ENCODE data around the gene MBP. TPM values are rescaled to one million over a fixed set of nuclear protein-coding genes. Genes with fewer than 3 reads are reported as not detected.

The MBP gene
- polyA plus RNA-seq, 3 donors: 6.6 to 14.6 (median 8.5) TPM

DNA sequence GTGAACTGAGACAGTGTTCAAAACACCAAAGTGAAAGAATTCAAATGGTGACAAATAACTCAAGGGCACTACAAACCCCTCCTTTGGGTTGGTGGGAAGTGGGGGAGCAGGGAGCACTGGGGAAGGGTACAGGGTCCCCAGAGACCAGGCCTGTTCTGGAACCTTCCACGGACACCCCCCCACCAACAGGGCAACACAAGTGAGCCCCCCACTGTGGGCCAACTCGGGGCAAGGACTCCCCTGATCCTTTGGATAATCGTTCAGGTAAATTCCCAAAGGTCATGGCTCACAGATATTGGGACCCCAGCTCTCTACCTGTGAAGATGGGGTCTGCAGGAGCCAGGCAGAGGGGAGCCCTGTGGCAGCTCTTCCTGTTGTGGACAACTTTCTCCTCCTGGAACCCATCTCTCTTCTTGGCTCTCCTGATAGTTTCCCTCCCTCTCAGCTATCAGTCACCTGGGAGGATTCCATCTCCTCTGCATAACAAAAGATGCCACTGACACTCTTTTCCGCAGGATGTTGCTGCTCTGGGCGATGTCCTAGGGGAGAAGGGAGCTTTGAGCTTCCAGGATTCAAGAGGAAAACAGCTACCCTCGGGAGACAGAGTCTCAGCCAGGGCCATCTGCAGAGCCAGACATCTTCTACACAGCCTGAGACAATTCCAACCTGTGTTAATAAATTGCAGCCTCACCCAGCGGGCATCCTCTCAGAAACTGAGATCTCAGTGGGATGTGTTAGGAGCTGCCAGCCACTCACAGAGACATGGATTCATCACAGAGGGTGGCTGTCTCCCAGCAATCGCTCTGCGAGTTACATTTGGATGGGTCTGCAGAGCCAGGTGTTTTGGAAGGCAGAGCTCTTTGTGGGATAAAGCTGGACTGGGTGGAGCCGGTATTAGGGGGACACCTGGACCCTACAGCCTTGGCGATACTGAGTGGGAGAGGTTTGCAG lies 35.4 kb downstream of the MBP start:
- H3K27ac ChIP-seq (ENCODE audit: low read depth, low read length): no peak overlapping the region
- 74 to 82% (median 80%) methylated on average over 11 of the region's 11 CpGs for WGBS, 3 donors

DNA sequence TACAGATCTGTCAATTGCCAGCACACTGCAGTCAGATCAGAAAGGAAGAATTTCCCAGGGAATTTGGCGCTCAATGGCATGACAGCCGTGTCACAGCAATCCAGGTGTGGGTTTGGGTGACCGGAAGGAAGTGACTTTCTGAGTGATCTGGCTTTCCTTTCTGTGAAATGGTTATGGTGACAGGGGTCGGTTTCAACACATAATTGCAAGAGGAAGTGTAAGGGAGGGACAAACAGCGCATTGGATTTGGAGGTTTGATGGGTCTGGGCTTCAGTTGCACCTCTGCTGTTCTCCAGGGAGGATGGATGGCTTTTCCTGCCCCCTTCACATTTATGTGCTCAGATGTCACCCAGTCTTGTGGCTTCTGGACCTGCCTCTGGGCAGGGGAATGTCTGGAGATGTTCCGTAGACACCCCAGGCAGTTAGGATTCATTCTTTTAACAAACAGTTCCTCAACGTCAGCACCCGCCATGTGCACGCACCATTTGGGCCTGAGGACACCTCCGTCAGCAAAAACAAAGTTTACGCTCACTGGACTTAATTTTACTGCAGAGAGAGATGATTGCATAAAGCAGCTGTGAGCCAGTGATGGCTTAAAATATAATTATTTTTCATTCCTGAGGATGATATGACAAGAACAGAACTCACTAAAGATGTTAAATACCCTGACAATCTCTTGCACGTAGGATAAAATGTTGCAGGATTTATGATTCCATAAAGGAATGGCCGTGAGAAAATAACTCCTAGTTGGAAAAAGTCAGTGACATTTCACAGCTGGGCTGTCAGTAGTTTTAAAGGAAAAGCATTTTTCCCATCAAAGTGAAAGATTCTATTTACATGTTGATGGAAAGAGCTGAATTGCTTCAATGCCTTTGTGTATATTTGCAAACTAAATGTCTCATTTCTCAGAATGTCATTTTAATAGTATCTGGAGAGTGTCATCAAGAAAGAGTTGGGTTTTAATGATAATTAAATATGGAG lies 36.9 kb downstream of the MBP start:
- H3K27ac ChIP-seq (ENCODE audit: low read depth, low read length): no peak overlapping the region
- 50 to 80% (median 54%) methylated on average over 13 of the region's 13 CpGs for WGBS, 3 donors

DNA sequence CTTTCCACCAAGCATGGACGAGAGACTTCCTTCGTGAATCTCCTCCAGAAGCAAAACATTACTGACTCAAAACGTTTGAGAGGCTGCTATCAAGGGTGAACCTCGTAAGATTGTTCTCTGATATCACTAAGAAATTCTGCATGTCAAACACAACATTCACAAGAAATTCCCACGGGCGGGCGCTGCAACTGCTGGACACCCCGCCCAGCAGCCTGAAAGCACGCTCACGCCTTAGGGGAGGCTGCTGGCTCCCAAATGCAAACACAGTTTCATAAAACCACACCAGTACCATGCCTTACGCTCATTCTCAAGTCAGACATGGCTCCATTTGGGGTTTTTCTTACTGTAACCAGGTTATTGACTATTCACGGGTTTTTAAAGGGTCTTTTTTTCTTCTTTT lies 39.0 kb downstream of the MBP start:
- 71 to 79% (median 76%) methylated on average over 12 of the region's 12 CpGs for WGBS, 3 donors
- no peak overlapping the region for H3K27ac ChIP-seq (ENCODE audit: low read depth, low read length)

DNA sequence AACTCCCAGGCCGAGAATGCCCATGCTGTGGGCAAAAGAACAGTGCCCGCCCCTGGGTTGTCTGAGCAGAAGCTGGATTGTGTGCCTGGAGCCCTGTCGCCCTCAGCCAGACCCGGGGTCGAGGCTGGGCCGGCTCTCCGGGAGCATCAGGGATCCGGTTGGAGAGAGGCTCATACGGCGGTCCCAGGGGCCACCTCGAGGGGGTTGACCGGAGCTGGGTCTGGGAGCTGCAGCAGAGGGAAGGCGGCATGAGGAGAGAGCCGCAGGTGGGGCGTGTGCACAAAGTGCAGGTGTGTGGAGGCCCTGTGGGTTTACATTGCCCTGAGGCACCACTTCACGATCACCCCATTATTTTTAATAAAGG lies 39.5 kb downstream of the MBP start:
- 85 to 92% (median 86%) methylated on average over 16 of the region's 16 CpGs for WGBS, 3 donors
- no peak overlapping the region for H3K27ac ChIP-seq (ENCODE audit: low read depth, low read length)

GRCh38 chr18:77092104-77093066 lies 40.2 kb downstream of the MBP start:
- 86 to 93% (median 91%) methylated on average over 48 of the region's 48 CpGs for WGBS, 3 donors
- no peak overlapping the region for H3K27ac ChIP-seq (ENCODE audit: low read depth, low read length)

GRCh38 chr18:77091366-77091765 lies 41.2 kb downstream of the MBP start:
- 72 to 94% (median 94%) methylated on average over 5 of the region's 5 CpGs for WGBS, 3 donors
- H3K27ac ChIP-seq (ENCODE audit: low read depth, low read length): no peak overlapping the region

DNA sequence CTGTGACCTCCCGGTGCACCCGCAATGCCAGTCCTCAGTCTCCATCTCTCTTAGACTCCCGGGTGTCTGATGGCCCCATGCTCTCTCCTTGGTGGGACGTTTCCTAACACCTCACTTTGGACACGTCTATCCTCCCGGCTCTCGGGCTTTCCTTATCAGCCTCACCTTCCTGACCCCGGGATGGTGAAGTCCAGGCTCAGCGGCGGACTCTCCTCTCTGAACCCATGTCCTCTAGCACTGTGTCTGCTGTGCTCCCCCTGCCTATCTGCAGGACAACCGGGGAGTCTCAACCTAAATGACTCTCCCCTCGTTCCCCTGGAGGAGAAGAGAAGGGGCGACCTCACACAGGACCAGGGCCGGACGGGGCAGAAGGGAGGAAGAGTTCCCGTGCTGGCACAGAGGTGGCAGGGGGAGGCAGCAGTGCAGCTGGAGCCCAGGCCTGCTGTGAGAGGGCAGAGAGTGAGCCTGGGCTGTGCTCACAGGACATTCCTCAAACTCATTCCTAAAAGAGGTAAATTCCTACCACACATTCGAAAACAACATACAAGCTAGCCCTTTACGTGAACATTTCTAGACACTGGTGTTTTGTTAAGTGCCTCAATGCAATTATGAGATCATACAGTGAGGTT lies 41.9 kb downstream of the MBP start:
- 83 to 93% (median 86%) methylated on average over 18 of the region's 18 CpGs for WGBS, 3 donors
- no peak overlapping the region for H3K27ac ChIP-seq (ENCODE audit: low read depth, low read length)

- WGBS, 3 donors: 89% methylated on average over 9 of the region's 9 CpGs
- no peak overlapping the region for H3K27ac ChIP-seq (ENCODE audit: low read depth, low read length)
Observed at GRCh38 chr18:77089723-77090285, 42.8 kb downstream of the MBP start.

DNA sequence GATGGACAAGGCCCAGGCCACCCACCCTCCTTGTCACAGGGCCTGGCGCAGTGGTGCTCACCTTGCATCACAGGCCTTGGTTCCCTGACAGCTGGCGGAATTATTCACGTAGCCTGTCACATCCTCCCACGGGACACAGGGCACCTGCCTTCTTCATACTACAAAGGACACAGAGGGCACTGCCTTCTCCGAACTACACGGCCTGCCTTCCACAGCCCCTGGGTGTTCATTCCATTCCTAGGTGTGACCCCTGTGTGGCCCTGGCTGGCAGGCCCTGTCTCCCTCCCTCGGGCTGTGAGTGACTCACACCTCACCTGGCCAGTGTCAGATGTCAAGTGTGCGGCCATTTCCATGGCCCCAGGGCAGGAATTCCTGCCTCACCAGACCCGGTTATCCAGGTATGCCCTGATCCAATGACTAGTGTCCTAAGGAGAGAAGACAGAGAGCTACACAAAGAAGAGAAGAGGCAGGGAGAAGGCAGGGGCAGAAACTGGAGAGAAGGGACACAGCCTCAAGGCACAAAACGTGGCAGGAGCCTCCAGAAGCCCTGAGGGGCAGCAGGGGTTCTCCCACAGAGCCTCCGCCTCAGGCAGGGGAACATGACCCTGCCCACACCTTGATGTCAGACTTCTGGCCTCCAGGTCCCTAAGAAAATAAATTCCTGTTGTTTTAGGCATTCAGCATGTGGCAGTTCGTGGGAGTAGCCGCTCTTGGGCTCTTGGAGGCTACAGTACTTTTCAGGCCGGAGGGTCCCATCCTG lies 43.4 kb downstream of the MBP start:
- 67 to 82% (median 81%) methylated on average over 13 to 14 of the region's 14 CpGs for WGBS, 3 donors
- H3K27ac ChIP-seq (ENCODE audit: low read depth, low read length): no peak overlapping the region

GRCh38 chr18:77087393-77088141 lies 45.0 kb downstream of the MBP start:
- no peak overlapping the region for H3K27ac ChIP-seq (ENCODE audit: low read depth, low read length)
- 43 to 65% (median 51%) methylated on average over 42 to 55 of the region's 55 CpGs for WGBS, 3 donors

- no peak overlapping the region for H3K27ac ChIP-seq (ENCODE audit: low read depth, low read length)
- 30 to 51% (median 46%) methylated on average over 25 of the region's 25 CpGs for whole genome bisulfite sequencing, 3 donors
Observed at GRCh38 chr18:77086656-77087392, 45.8 kb downstream of the MBP start.

DNA sequence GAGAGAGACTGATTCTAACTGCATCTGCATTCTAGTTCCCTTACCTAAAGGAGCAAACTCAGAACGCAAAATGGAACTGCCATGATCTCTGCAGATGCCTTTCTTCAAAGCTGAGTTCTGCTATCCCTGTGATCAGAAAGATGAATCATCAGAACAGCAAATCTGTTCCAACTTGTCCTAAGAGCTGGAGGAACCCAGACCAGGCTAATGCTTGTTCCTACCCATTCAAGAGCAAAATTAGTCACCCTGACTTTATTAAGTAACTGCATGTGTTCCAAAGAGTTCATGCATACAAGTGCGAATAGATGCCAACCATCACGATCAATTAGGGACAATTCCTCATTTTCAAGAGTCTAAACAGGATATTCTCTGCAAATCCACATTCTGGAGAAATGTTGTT lies 46.5 kb downstream of the MBP start:
- WGBS, 3 donors: 73 to 88% (median 79%) methylated on average over 3 of the region's 3 CpGs
- H3K27ac ChIP-seq (ENCODE audit: low read depth, low read length): no peak overlapping the region

DNA sequence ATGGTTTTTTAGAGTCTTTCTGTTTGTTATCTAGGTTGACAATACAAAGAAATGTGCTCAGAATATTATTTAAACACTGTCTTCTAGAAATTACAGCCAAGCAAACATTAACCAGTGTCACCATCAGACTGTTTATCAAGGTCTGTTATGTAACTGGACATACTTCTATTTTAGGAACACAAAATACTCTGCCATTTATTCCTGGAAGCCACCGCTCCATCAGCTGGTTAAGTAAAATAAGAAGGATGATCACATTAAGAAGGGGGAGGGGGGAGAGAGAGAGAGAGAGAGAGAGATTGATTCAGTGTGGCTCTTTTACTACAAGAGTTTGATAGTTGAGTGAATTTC lies 47.9 kb downstream of the MBP start:
- H3K27ac ChIP-seq (ENCODE audit: low read depth, low read length): no peak overlapping the region
- 17 to 46% (median 35%) methylated on average over 1 of the region's 1 CpG for WGBS, 3 donors

DNA sequence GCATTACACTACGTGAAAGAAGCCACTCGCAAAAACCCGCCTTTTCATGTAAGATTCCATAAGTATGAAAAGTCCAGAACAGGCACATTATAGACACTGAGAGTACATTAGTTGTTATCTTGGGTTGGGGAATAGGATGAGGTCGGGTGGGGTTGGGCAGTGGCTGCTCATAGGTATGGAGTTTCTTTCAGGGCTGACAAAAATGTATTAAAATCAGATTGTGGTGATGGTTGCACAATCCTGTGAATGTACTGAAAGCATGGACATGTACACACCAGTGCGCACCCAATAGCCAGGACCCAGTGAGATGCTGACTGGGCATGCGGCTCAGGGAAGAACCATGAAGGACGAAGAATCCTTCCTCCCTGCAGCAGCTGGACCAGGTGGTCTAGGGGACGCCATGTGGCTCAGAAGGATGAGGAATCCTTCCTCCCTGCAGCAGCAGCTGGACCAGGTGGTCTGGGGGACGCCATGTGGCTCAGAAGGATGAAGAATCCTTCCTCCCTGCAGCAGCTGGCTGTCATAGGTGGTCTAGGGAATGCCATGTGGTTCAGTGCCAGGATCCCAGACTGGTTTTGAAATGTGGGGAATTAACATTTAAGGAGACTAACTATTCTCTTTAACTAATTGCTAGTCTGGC lies 50.1 kb downstream of the MBP start:
- 92 to 98% (median 92%) methylated on average over 9 of the region's 9 CpGs for WGBS, 3 donors
- H3K27ac ChIP-seq (ENCODE audit: low read depth, low read length): no peak overlapping the region

DNA sequence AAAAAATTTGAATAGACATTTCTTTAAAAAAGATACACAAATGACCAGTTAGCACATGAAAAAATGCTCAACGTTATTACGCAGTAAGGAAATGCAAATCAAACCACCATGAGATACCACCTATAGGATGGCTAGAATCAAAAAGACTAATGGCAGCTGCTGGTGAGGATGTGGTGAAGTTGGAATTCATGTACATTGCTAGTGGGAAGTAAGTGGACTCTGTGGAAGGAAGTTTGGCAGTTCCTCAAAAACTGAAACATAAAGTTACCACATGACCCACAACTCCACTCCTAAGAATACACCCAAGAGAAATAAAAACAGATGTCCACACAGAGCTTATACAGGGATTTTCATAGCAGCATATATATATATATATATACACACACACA lies 51.2 kb downstream of the MBP start:
- 48 to 76% (median 57%) methylated on average over 2 of the region's 2 CpGs for WGBS, 3 donors
- no peak overlapping the region for H3K27ac ChIP-seq (ENCODE audit: low read depth, low read length)
